GM21515 (cell line): ENCODE data around the gene FAM161A.
"Not testable (repeated sequence)": the region's sequence is repeated elsewhere in the genome, so short reads cannot be mapped to it uniquely, and the experiment has no call there.

Experiments used
- ATAC-seq: cut with Tn5 transposase; IDR thresholded peaks from one replicate; pipeline ENCODE4 v1.9.1; 2021; ENCODE audit not compliant: unreplicated experiment

Gene FAM161A

DNA sequence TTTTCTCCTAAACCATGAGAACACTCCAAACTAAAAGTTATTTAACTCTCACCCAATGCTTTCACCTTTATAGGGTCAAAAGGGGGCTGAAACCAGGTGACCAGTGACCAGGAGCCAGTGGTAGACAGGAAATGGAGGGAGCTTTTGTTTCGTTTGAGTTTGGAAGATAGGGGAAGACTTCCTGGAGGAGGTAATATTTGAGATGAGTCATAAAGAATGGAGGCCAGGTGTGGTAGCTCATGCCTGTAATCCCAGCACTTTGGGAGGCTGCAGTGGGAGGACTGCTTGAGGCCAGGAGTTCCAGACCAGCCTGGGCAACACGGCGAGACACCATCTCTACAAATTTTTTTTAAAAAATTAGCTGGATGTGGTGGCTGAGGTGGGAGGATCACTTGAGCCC lies 8.5 kb downstream of the FAM161A start:
- no peak for ATAC-seq

DNA sequence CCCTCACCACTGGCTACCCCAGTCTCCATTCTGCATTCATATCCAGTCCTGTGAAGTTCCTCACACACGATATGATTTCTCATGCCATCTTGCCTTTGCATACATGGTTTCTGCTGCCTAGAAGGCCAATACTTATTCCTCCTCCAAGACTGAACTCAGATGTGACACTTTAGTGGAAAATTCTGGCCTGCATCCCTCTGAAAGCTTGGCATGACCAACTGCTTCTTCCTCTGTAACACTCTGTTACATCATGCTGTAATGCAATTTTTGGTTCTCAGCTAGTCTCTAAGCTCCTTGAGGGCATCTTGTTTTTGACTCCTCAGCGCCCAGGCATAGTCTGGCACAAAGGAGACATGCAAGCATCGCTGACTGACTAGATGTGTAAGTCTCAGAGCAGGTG lies 12.6 kb downstream of the FAM161A start:
- no peak for ATAC-seq

DNA sequence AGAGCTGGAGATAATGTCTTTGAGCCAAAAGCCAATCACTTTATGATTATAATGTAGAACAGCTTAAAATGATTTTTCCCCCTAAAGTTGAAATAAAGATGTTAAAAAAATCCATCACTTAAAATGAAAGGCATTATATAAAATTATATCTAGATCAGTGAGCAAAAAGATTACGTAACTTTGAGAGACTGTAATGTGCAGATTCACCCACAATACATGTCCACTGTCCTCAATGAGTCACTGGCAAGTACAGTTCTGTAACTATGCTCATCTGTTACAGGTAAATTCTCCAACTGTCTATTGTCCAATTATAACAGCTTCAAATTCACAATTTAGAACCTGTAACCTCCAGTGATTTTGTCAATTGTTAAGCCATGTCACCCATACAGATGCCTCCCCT lies 19.0 kb downstream of the FAM161A start:
- ATAC-seq: no peak

DNA sequence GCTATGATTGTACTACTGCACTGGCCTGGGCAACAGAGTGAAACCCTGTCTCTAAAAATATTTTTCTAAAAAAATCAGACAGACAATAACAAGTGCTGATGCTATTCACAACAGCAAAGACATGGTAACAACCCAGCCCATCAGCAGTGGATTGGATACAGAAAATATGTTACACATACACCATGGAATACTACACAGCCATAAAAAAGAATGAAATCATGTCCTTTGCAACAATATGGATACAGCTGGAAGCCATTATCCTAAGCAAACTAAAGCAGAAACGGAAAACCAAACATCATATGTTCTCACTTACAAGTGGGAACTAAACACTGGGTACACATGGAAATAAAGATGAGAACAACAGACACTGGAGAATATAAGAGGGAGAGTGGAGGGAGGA lies 19.9 kb downstream of the FAM161A start:
- ATAC-seq: no peak

DNA sequence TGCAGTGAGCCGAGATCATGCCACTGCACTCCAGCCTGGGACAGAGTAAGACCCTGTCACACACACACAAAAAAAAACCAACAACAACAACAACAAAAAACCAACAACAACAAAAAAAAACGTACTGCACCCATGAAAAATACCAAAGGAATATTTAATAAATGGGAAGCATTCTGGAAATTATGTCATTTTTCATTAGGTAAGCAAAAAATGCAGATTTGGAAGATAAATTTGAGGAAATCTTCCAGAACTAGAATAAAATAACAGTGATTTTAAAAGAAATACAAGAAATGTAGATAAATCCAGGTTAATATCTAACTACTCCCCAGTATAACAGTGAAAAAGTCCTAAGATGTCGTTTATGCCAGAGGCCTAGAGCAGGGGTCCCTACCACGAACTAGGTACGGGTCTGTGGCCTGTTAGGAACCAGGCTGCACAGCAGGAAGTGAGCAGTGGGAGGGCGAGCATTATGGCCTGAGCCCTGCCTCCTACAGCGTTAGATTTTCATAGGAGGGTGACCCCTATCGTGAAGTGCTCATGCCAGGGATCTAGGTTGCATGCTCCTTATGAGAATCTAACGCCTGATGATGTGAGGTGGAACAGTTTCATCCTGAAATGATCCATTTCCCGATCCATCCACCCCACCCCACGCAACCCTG lies 21.5 kb downstream of the FAM161A start:
- ATAC-seq: no peak

DNA sequence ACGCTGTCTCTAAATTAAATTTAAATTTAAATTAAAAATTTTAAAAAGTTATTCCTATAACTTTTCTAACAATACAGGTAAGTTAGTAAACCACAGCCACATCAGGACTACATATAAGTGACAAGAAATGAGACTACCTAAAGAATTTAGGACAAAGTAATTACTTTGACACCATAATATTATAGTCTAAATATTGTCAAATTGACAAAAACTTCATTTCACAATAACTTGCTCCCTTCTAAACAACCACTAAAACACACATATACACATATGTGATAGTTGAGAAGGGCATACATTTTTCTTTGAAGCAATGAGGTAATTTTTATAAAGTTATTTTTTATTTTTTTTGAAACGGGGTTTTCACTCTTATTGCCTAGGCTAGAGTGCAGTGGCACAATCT lies 31.6 kb downstream of the FAM161A start:
- ATAC-seq: no peak

DNA sequence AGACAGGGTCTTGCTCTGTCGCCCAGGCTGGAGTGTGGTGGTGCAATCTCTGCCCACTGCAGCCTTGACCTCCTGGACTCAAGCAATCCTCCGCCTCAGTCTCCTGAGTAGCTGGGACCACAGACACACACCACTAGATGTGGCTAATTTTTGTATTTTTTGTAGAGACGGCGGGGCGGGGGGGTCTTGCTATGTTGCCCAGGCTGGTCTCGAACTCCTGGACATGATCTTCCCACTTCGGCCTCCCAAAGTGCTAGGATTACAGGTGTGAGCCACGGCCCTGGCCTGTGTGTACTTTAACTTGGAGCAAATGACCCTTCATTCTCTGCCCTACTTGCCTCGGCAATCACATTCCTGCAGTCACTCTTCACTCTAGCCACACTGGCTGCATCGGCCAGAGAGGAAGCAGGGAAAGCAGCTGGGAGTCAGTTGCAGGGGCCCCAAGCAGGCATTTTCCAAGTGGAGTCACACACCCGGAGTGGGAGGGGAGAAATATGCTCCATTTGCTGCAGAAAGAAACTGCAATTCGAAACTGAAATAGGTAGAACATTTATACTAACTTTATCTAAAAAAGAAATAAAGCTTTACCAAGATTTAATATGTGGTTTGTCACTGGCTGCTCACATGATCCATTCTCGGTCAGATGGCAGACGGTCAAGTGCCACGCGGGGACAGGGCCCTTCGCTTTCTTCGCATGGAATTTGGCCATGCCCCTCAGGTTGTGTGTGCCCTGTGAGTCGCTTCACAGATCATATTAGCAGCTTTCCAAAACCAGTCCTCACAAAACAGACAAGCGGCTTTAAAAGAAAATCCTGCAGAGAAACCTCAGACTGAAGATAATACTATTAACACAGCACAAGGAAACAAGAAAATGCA lies 37.1 kb downstream of the FAM161A start:
- ATAC-seq: no peak

GRCh38 chr2:61814539-61815160 lies 39.2 kb downstream of the FAM161A start:
- ATAC-seq: no peak

- not testable (repeated sequence) for ATAC-seq
Observed at GRCh38 chr2:61813314-61813713, 40.5 kb downstream of the FAM161A start.

GRCh38 chr2:61811821-61812220 lies 42.0 kb downstream of the FAM161A start:
- ATAC-seq: no peak

DNA sequence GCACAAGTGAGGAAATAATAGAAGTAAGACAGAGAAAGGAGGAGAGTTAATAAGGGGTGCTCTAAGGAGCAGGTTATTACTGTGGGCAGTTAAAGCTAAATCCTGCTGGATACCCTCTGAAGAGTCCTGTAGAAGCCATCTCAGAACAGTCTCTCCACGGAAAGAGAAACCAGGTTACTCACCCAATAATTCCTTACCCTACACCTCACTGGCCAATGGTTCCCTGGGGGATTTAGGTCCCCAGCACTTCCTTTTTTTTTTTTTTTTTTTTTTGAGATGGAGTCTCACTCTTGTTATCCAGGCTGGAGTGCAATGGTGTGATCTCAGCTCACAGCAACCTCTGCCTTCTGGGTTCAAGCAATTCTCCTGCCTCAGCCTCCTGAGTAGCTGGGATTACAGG lies 43.7 kb downstream of the FAM161A start:
- ATAC-seq: not testable (repeated sequence)

- ATAC-seq: not testable (repeated sequence)
Observed at GRCh38 chr2:61808693-61809092, 45.2 kb downstream of the FAM161A start.

GRCh38 chr2:61807036-61807757 lies 46.7 kb downstream of the FAM161A start:
- no peak for ATAC-seq

DNA sequence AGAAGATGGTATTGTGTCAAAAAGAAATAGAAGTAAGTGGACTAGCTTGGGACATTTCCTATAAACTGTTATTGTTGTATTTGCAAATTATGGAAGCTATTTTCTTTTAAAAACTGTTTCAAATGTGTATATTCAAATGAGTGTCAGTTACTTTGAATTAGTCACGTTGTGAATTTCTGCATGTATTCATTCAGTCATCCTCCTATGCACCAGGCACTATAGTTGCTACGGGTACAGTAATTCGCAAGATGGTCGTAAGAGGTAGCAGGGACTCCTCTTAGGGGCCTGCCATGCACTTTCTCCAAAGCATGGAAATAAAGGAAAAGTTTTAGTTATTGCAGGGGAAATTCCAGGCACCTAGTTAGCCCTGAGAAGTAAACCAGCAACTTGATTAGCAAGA lies 51.3 kb downstream of the FAM161A start:
- ATAC-seq: no peak

- ATAC-seq: no peak
Observed at GRCh38 chr2:61799099-61799498, 54.8 kb downstream of the FAM161A start.

GRCh38 chr2:61797446-61797845 lies 56.4 kb downstream of the FAM161A start:
- ATAC-seq: not testable (repeated sequence)

DNA sequence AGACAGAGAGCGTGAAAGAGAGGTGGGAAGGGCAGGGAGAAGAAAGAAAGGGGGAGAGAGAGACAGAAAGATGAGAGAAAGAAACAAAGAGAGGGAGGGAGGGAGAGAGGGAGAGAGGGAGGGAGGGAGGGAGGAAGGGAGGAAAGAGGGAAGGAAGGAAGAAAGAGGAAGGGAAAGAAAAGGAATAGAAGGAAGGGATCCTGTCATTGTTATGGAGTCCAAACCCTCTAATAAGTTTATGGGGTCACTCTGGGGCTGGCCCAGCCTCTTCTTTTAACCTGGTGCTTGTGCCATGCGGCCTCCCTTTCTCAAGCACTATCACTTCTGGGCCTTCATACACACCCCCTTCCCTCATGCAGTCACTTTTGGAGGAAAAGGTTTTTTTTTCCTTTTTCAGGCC lies 58.5 kb downstream of the FAM161A start:
- no peak for ATAC-seq

DNA sequence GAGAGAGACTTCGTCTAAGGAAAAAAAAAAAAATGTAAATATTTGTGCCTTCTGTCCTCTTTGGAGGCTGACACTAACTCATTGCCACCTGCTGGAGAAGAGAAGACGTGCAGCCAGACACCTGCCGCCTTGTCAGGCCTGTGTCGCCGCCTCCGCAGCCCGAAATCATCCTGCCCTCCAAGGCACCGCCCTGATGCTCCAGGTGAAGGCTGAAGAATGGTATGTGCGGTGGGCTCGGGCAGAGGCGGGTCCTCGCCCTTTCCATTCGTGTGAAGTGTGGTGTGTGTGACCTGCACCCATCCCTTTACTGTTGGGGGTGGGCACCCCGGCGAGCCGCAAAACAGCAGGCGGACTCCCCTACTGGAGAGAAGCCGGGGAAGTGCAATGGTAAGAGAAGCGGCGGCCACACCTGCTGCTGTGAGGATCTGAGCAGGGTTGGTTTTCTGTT lies 60.4 kb downstream of the FAM161A start:
- ATAC-seq: peak; percentile 79

DNA sequence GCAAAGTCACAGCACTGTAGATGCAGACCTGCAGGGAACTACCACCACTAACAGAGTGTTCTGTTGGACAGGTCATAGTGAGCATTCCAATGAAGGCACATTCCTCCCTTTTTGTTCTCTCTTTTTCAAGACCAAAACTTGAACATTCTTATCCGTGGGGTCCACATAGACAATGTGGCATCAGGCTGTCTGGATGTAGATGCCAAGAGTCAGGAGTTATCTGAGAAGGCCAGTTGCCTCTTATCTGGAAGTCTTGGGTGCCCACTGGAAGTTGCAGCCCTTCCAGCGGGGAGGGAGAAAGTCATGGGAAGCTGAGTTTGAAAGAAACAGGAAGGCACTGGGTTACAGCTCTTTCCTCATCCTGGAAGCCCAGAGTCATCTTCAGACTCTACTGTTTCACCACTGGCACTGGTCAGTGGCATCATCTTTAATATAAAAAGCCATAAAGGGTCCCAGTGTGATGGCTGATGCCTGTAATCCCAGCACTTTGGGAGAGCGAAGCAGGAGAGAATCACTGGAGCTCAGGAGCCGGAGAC lies 61.4 kb downstream of the FAM161A start:
- ATAC-seq: no peak

GRCh38 chr2:61789807-61790602 lies 63.9 kb downstream of the FAM161A start:
- no peak for ATAC-seq
